ENCODE data around the gene TMEM132D.

TMEM132D gene

GRCh38 chr12:129036135-129036534 is 867.7 kb downstream of the TMEM132D start:
- Mint-ChIP-seq H3K4me3 (no peak overlapping the region), H3K4me1 (no peaks in the 10 kb centered on the region), H3K27ac (no peak overlapping the region), H3K9me3 (peaks cover 9% of the 10 kb centered on the region), H3K36me3 (ENCODE audit: low read depth) (no peaks in the 10 kb centered on the region), H3K27me3 (ENCODE audit: low read depth) (peaks cover 21% of the 10 kb centered on the region)
- TF ChIP-seq CTCF (IDR thresholded peaks at IDR 0.05; ENCODE audit: unreplicated experiment in 3 of 3) = no peak

GRCh38 chr12:129034558-129035289 is 869.1 kb downstream of the TMEM132D start:
- no peak overlapping the region for H3K27ac Mint-ChIP-seq
- peaks cover 26% of the 10 kb centered on the region for H3K27me3 Mint-ChIP-seq (ENCODE audit: low read depth)
- H3K36me3 Mint-ChIP-seq (ENCODE audit: low read depth) = no peaks in the 10 kb centered on the region
- no peak for TF ChIP-seq CTCF (IDR thresholded peaks at IDR 0.05; ENCODE audit: unreplicated experiment in 3 of 3)
- peaks cover 9% of the 10 kb centered on the region for H3K9me3 Mint-ChIP-seq
- H3K4me1 Mint-ChIP-seq = no peaks in the 10 kb centered on the region
- H3K4me3 Mint-ChIP-seq = no peak overlapping the region

- Mint-ChIP-seq H3K27ac (no peak overlapping the region), H3K9me3 (no peaks in the 10 kb centered on the region), H3K27me3 (ENCODE audit: low read depth) (peaks cover 30% of the 10 kb centered on the region), H3K4me1 (no peaks in the 10 kb centered on the region), H3K4me3 (no peak overlapping the region), H3K36me3 (ENCODE audit: low read depth) (no peaks in the 10 kb centered on the region)
- TF ChIP-seq CTCF (IDR thresholded peaks at IDR 0.05; ENCODE audit: unreplicated experiment in 3 of 3) = no peak
Observed at GRCh38 chr12:129028844-129029243, 875.0 kb downstream of the TMEM132D start.

- no peak overlapping the region for H3K27ac Mint-ChIP-seq
- H3K36me3 Mint-ChIP-seq (ENCODE audit: low read depth) = no peaks in the 10 kb centered on the region
- H3K27me3 Mint-ChIP-seq (ENCODE audit: low read depth) = peaks cover 11% of the 10 kb centered on the region
- H3K4me1 Mint-ChIP-seq = no peaks in the 10 kb centered on the region
- peaks cover 2% of the 10 kb centered on the region for H3K9me3 Mint-ChIP-seq
- TF ChIP-seq CTCF (IDR thresholded peaks at IDR 0.05; ENCODE audit: unreplicated experiment in 3 of 3) = no peak
- H3K4me3 Mint-ChIP-seq = no peak overlapping the region
Observed at GRCh38 chr12:129025055-129025454, 878.8 kb downstream of the TMEM132D start.

All from nephron (organoid).